OCI-LY7 (cell line): ENCODE measurements around the gene HLA-DPB1. TPM values are rescaled to one million over a fixed set of nuclear protein-coding genes. Genes with fewer than 3 reads are reported as not detected.

Source experiments
- BruUV-seq: library from RNA; stranded (reverse); fragments of 400-500 nt; replicated peaks from 2 replicates; lab custom pipeline; 2021; lab: Mats Ljungman, UMichigan
- CTCF ChIA-PET: fragments of 300-600 bp; sonication (Branson Sonifier 250); formaldehyde crosslinking; loops from one replicate; lab custom pipeline; 2022; ENCODE audit warnings: antibody characterized with exemption; ENCODE audit not compliant: unreplicated experiment; lab: Charles Lee
- POLR2A ChIA-PET: fragments of 300-600 bp; sonication (Branson Sonifier 250); formaldehyde crosslinking; loops from one replicate; lab custom pipeline; 2022; ENCODE audit warnings: antibody characterized with exemption; lab: Charles Lee
- DNase-seq: peaks from one replicate; pipeline ENCODE4 v3.0.0-alpha.2; 2015; ENCODE audit warnings: low spot score
- H2AFZ ChIP-seq: fragments of 200-600 bp; sonication (generic), shearing (Covaris generic); 2 replicates; pipeline ENCODE4 v1.6.1; 2014; ENCODE audit warnings: mild to moderate bottlenecking, antibody characterized with exemption, low read length, moderate library complexity
- H3K27ac ChIP-seq: fragments of 200-600 bp; sonication (generic); 2 replicates; pipeline ENCODE4 v1.5.1; 2014; ENCODE audit warnings: mixed run types, low read depth, mild to moderate bottlenecking, moderate library complexity, low read length, inconsistent platforms; ENCODE audit not compliant: poor library complexity, severe bottlenecking
- H3K36me3 ChIP-seq: fragments of 200-600 bp; sonication (generic); 2 replicates; pipeline ENCODE4 v1.6.1; 2014; ENCODE audit warnings: mild to moderate bottlenecking, antibody characterized with exemption, low read length, moderate library complexity, mixed read lengths; ENCODE audit not compliant: insufficient read depth
- H3K4me1 ChIP-seq: fragments of 200-600 bp; sonication (generic); 2 replicates; pipeline ENCODE4 v1.5.1; 2014; ENCODE audit warnings: mild to moderate bottlenecking, low read length; ENCODE audit not compliant: insufficient read depth, poor library complexity, severe bottlenecking
- H3K4me2 ChIP-seq: fragments of 200-600 bp; sonication (generic); 2 replicates; pipeline ENCODE4 v1.6.1; 2014; ENCODE audit warnings: mild to moderate bottlenecking, low read length
- H3K4me3 ChIP-seq: fragments of 200-600 bp; sonication (generic); 2 replicates; pipeline ENCODE4 v1.5.1; 2014; ENCODE audit warnings: mild to moderate bottlenecking, low read depth, low read length; ENCODE audit not compliant: poor library complexity, severe bottlenecking
- H3K79me2 ChIP-seq: fragments of 200-600 bp; sonication (generic); 2 replicates; pipeline ENCODE4 v1.6.1; 2016; ENCODE audit warnings: low read depth, mild to moderate bottlenecking, low read length, moderate library complexity, mixed read lengths; ENCODE audit not compliant: insufficient read depth
- H3K9me2 ChIP-seq: fragments of 200-600 bp; sonication (generic); 2 replicates; pipeline ENCODE4 v1.6.1; 2016; ENCODE audit warnings: mild to moderate bottlenecking, low read length, mixed read lengths; ENCODE audit not compliant: insufficient read depth
- H3K9me3 ChIP-seq: fragments of 200-600 bp; sonication (generic); 2 replicates; pipeline ENCODE4 v1.6.1; 2014; ENCODE audit warnings: mild to moderate bottlenecking, mixed run types, low read length, mixed read lengths
- H4K20me1 ChIP-seq: fragments of 200-600 bp; sonication (generic); 2 replicates; pipeline ENCODE4 v1.6.1; 2014; ENCODE audit warnings: mild to moderate bottlenecking, antibody characterized with exemption, low read length, moderate library complexity, mixed read lengths; ENCODE audit not compliant: insufficient read depth
- EZH2phosphoT487 ChIP-seq: fragments of 200-600 bp; sonication (generic); IDR thresholded peaks from 2 replicates; pipeline ENCODE4 v1.6.1; 2018; ENCODE audit warnings: low read depth, borderline replicate concordance, mild to moderate bottlenecking, mixed run types, antibody characterized with exemption, low read length, moderate library complexity, mixed read lengths
- intact Hi-C: fragments of 100-400 bp; cut with micrococcal nuclease; formaldehyde crosslinking; loops from one replicate; pipeline ENCODE4 v1.10.0; 2022; ENCODE audit not compliant: unreplicated experiment
- total RNA-seq, 2 experiments: library from RNA; depleted of rRNA in 1 of 2; stranded (reverse); fragments of >200 nt in 1 of 2; shearing (Covaris generic) in 1 of 2; gene quantifications; 2 replicates each; pipeline ENCODE4 v1.2.3, GENCODE V29; 2014 to 2022
- TF ChIP-seq, protein P1 (sequence below): fragments of 200-600 bp; sonication (generic); conservative IDR thresholded peaks from 2 replicates; pipeline ENCODE4 v1.5.1; 2014; ENCODE audit warnings: mild to moderate bottlenecking, antibody characterized with exemption, low read length, moderate library complexity, mixed read lengths

The HLA-DPB1 gene
- total RNA-seq, 2 experiments from 2014 or later = 74.5 to 117 TPM

GRCh38 chr6:33034554-33034953 is 41.2 kb upstream of the HLA-DPB1 start:
- ChIA-PET CTCF (no interaction called here), POLR2A (interaction anchor here (9.1 kb wide), 1 partner anchor 39 kb away, joined by 75 read pairs; the partner anchor contains the start of genes HLA-DPA1 and HLA-DPB1)
- BruUV-seq = no TSS peak
- no peak overlapping the region for H2AFZ ChIP-seq
- H3K9me2 ChIP-seq = no peaks in the 10 kb centered on the region
- peaks cover 22% of the 10 kb centered on the region for H3K4me1 ChIP-seq
- no peak overlapping the region for H3K4me2 ChIP-seq
- H3K27ac ChIP-seq = no peak overlapping the region
- intact Hi-C loops = no loop called here
- no peak for TF ChIP-seq EZH2phosphoT487
- TF ChIP-seq, protein P1, sequence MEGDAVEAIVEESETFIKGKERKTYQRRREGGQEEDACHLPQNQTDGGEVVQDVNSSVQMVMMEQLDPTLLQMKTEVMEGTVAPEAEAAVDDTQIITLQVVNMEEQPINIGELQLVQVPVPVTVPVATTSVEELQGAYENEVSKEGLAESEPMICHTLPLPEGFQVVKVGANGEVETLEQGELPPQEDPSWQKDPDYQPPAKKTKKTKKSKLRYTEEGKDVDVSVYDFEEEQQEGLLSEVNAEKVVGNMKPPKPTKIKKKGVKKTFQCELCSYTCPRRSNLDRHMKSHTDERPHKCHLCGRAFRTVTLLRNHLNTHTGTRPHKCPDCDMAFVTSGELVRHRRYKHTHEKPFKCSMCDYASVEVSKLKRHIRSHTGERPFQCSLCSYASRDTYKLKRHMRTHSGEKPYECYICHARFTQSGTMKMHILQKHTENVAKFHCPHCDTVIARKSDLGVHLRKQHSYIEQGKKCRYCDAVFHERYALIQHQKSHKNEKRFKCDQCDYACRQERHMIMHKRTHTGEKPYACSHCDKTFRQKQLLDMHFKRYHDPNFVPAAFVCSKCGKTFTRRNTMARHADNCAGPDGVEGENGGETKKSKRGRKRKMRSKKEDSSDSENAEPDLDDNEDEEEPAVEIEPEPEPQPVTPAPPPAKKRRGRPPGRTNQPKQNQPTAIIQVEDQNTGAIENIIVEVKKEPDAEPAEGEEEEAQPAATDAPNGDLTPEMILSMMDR = no peak
- DNase-seq = no peak
- no peaks in the 10 kb centered on the region; the same call in 1 of the 2 replicates for H3K36me3 ChIP-seq
- H3K79me2 ChIP-seq = no peaks in the 10 kb centered on the region
- H3K4me3 ChIP-seq = no peak overlapping the region
- peaks cover 18% of the 10 kb centered on the region for H3K9me3 ChIP-seq
- H4K20me1 ChIP-seq = no peaks in the 10 kb centered on the region

- TF ChIP-seq, protein P1 = no peak
- TF ChIP-seq EZH2phosphoT487 = no peak
- no TSS peak for BruUV-seq
- H3K27ac ChIP-seq = no peak overlapping the region
- POLR2A ChIA-PET = interaction anchor here (0.6 kb wide), 1 partner anchor 233 kb away, joined by 3 read pairs; no protein-coding TSS in a partner anchor
- no peak overlapping the region for H3K4me2 ChIP-seq
- peaks cover 3% of the 10 kb centered on the region for H3K4me1 ChIP-seq
- H3K9me3 ChIP-seq = peaks cover 18% of the 10 kb centered on the region
- no peaks in the 10 kb centered on the region for H3K79me2 ChIP-seq
- no peaks in the 10 kb centered on the region for H4K20me1 ChIP-seq
- intact Hi-C loops = no loop called here
- H3K36me3 ChIP-seq = no peaks in the 10 kb centered on the region; the same call in 1 of the 2 replicates
- CTCF ChIA-PET = interaction anchor here (1.1 kb wide), 1 partner anchor 13 kb away, joined by 3 read pairs; no protein-coding TSS in a partner anchor
- H3K4me3 ChIP-seq = no peak overlapping the region
- DNase-seq = no peak
- no peaks in the 10 kb centered on the region for H3K9me2 ChIP-seq
- H2AFZ ChIP-seq = no peak overlapping the region
These were observed 39.3 kb upstream of the HLA-DPB1 start for GRCh38 chr6:33036535-33036934.

- no TSS peak for BruUV-seq
- Histone ChIP-seq H3K27ac (no peak overlapping the region), H3K79me2 (no peaks in the 10 kb centered on the region), H3K4me2 (no peak overlapping the region), H3K9me2 (no peaks in the 10 kb centered on the region), H3K36me3 (no peaks in the 10 kb centered on the region; the same call in 1 of the 2 replicates), H4K20me1 (no peaks in the 10 kb centered on the region), H3K9me3 (peaks cover 9% of the 10 kb centered on the region), H2AFZ (no peak overlapping the region), H3K4me1 (no peaks in the 10 kb centered on the region), H3K4me3 (no peak overlapping the region)
- POLR2A ChIA-PET = interaction anchor here (1.2 kb wide), 1 partner anchor 27 kb away, joined by 7 read pairs; no protein-coding TSS in a partner anchor
- intact Hi-C loops = no loop called here
- CTCF ChIA-PET = no interaction called here
- no peak for DNase-seq
- TF ChIP-seq EZH2phosphoT487 = no peak
- TF ChIP-seq, protein P1 = no peak
These were observed 35.6 kb upstream of the HLA-DPB1 start for GRCh38 chr6:33040157-33040556.
